HAP-1 (cell line): ENCODE results near the gene RAB34.

Source experiments
- DNase-seq, 2 experiments: peaks; one replicate each; pipeline ENCODE4 v3.0.0-alpha.2; 2016 to 2020; ENCODE audit warnings: low spot score in 2 of 2
- H3K27me3 ChIP-seq: fragments of 250-450 bp; sonication (Bioruptor Pico); 2 replicates; pipeline ENCODE4 v1.5.1; 2020; ENCODE audit warnings: low read depth, mild to moderate bottlenecking, moderate library complexity
- H3K36me3 ChIP-seq: fragments of 250-450 bp; sonication (Bioruptor Pico); replicated peaks from 2 replicates; pipeline ENCODE4 v1.5.1; 2020; ENCODE audit warnings: mild to moderate bottlenecking
- H3K4me1 ChIP-seq: fragments of 250-450 bp; sonication (Bioruptor Pico); 2 replicates; pipeline ENCODE4 v1.5.1; 2020; ENCODE audit warnings: mild to moderate bottlenecking
- H3K4me3 ChIP-seq: fragments of 250-450 bp; sonication (Bioruptor Pico); 2 replicates; pipeline ENCODE4 v1.5.1; 2020; ENCODE audit warnings: mild to moderate bottlenecking, moderate library complexity
- H3K9me3 ChIP-seq: fragments of 250-450 bp; sonication (Bioruptor Pico); 2 replicates; pipeline ENCODE4 v1.5.1; 2020; ENCODE audit warnings: mild to moderate bottlenecking, moderate library complexity
- in situ Hi-C: fragments of 300-500 bp; cut with MboI; formaldehyde crosslinking; loops from 3 replicates; pipeline ENCODE4 v1.14.3; 2020; ENCODE audit warnings: low sequenced_read_pairs, inconsistent platforms, mixed read lengths

The RAB34 gene

GRCh38 chr17:28749516-28750177, 32.0 kb upstream of the RAB34 start:
- in situ Hi-C loops = loop anchor here (10.0 kb wide), 1 partner anchor 135 kb away; no protein-coding TSS in a partner anchor
- H3K9me3 ChIP-seq = no peaks in the 10 kb centered on the region
- no peaks in the 10 kb centered on the region for H3K27me3 ChIP-seq
- H3K36me3 ChIP-seq = peaks cover 70% of the 10 kb centered on the region
- DNase-seq = no peak
- peaks cover 9% of the 10 kb centered on the region; the same call in 1 of the 2 replicates for H3K4me1 ChIP-seq
- H3K4me3 ChIP-seq = no peak overlapping the region

- Histone ChIP-seq H3K9me3 (no peaks in the 10 kb centered on the region), H3K36me3 (peaks cover 73% of the 10 kb centered on the region), H3K4me3 (no peak overlapping the region), H3K27me3 (no peaks in the 10 kb centered on the region), H3K4me1 (peaks cover 9% of the 10 kb centered on the region; the same call in 1 of the 2 replicates)
- no peak for DNase-seq
- in situ Hi-C loops = no loop called here
These were observed 31.3 kb upstream of the RAB34 start for GRCh38 chr17:28748852-28749515.

GRCh38 chr17:28747801-28748750, 30.4 kb upstream of the RAB34 start:
- H3K27me3 ChIP-seq = no peaks in the 10 kb centered on the region
- DNase-seq = no peak
- H3K9me3 ChIP-seq = no peaks in the 10 kb centered on the region
- in situ Hi-C loops = no loop called here
- peaks cover 73% of the 10 kb centered on the region for H3K36me3 ChIP-seq
- no peak overlapping the region for H3K4me3 ChIP-seq
- peaks cover 15% of the 10 kb centered on the region for H3K4me1 ChIP-seq

- Histone ChIP-seq H3K36me3 (peaks cover 69% of the 10 kb centered on the region), H3K27me3 (no peaks in the 10 kb centered on the region), H3K4me1 (peaks cover 18% of the 10 kb centered on the region), H3K9me3 (no peaks in the 10 kb centered on the region), H3K4me3 (no peak overlapping the region)
- in situ Hi-C loops = no loop called here
- DNase-seq = no peak
These were observed 29.5 kb upstream of the RAB34 start for GRCh38 chr17:28747051-28747691.

GRCh38 chr17:28746611-28747050, 29.0 kb upstream of the RAB34 start:
- H3K4me3 ChIP-seq = no peak overlapping the region
- no peaks in the 10 kb centered on the region for H3K9me3 ChIP-seq
- DNase-seq = no peak
- H3K27me3 ChIP-seq = no peaks in the 10 kb centered on the region
- peaks cover 18% of the 10 kb centered on the region for H3K4me1 ChIP-seq
- in situ Hi-C loops = no loop called here
- H3K36me3 ChIP-seq = peaks cover 67% of the 10 kb centered on the region

GRCh38 chr17:28745786-28746411, 28.2 kb upstream of the RAB34 start:
- Histone ChIP-seq H3K9me3 (no peaks in the 10 kb centered on the region), H3K27me3 (no peaks in the 10 kb centered on the region), H3K4me3 (peak overlapping the region; percentile 88), H3K4me1 (peaks cover 18% of the 10 kb centered on the region), H3K36me3 (peaks cover 60% of the 10 kb centered on the region)
- in situ Hi-C loops = no loop called here
- DNase-seq = no peak

- H3K4me1 ChIP-seq = peaks cover 18% of the 10 kb centered on the region
- in situ Hi-C loops = no loop called here
- no peaks in the 10 kb centered on the region for H3K27me3 ChIP-seq
- no peaks in the 10 kb centered on the region for H3K9me3 ChIP-seq
- DNase-seq = peak; percentile 74 to 86
- peaks cover 52% of the 10 kb centered on the region for H3K36me3 ChIP-seq
- peak overlapping the region; percentile 88 for H3K4me3 ChIP-seq
These were observed 27.5 kb upstream of the RAB34 start for GRCh38 chr17:28744972-28745785.

- H3K27me3 ChIP-seq = no peaks in the 10 kb centered on the region
- peaks cover 18% of the 10 kb centered on the region for H3K4me1 ChIP-seq
- H3K36me3 ChIP-seq = peaks cover 45% of the 10 kb centered on the region
- H3K4me3 ChIP-seq = peak overlapping the region; percentile 88
- in situ Hi-C loops = no loop called here
- no peaks in the 10 kb centered on the region for H3K9me3 ChIP-seq
- peak; percentile 44 to 74 for DNase-seq
These were observed 26.7 kb upstream of the RAB34 start for GRCh38 chr17:28744104-28744971.

GRCh38 chr17:28743243-28744103, 25.8 kb upstream of the RAB34 start, which contains the start of gene TRAF4:
TSS of gene TRAF4 (plus strand) at chr17:28744011. CDS start at chr17:28744113, 102 bp downstream.
- in situ Hi-C loops = no loop called here
- peak; percentile 87 to 89 for DNase-seq
- Histone ChIP-seq H3K4me1 (peaks cover 18% of the 10 kb centered on the region), H3K27me3 (no peaks in the 10 kb centered on the region), H3K4me3 (peak within 1 kb of the TSS; percentile 88), H3K9me3 (no peaks in the 10 kb centered on the region), H3K36me3 (peaks cover 36% of the 10 kb centered on the region)

GRCh38 chr17:28741358-28742349, 24.0 kb upstream of the RAB34 start:
- in situ Hi-C loops = no loop called here
- no peaks in the 10 kb centered on the region for H3K27me3 ChIP-seq
- H3K9me3 ChIP-seq = no peaks in the 10 kb centered on the region
- H3K4me1 ChIP-seq = peaks cover 18% of the 10 kb centered on the region
- peaks cover 18% of the 10 kb centered on the region for H3K36me3 ChIP-seq
- DNase-seq = no peak
- H3K4me3 ChIP-seq = no peak overlapping the region
